Measurements from ENCODE around the gene B3GNT2. TPM values are rescaled to one million over a fixed set of nuclear protein-coding genes. Genes with fewer than 3 reads are reported as not detected.

Gene B3GNT2
- total RNA-seq, 3 donors from 2014 or later = 27.1 to 44.6 (median 30.0) TPM

DNA sequence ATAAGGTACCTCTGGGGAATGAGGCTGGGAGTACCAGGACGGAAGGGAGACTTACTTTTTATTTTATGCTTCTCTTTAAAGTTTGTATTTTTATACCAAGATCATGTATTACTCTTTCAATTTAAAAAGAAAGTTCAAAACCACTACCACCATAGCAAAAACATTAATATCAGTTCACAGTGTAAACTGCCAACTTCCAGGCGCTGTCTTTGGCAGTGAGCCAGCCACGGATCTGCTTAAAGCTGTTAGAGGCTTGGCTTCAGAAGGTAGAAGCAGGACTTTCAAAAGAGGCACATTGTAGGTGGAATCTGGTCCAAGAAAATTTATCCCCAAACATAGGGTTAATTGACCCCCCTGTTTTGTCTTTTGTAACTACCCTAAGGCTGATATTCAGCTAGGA lies 74.8 kb downstream of the B3GNT2 start:
- H3K36me3 ChIP-seq (ENCODE audit: low read depth) = no peaks in the 10 kb centered on the region
- TF ChIP-seq, protein P1, sequence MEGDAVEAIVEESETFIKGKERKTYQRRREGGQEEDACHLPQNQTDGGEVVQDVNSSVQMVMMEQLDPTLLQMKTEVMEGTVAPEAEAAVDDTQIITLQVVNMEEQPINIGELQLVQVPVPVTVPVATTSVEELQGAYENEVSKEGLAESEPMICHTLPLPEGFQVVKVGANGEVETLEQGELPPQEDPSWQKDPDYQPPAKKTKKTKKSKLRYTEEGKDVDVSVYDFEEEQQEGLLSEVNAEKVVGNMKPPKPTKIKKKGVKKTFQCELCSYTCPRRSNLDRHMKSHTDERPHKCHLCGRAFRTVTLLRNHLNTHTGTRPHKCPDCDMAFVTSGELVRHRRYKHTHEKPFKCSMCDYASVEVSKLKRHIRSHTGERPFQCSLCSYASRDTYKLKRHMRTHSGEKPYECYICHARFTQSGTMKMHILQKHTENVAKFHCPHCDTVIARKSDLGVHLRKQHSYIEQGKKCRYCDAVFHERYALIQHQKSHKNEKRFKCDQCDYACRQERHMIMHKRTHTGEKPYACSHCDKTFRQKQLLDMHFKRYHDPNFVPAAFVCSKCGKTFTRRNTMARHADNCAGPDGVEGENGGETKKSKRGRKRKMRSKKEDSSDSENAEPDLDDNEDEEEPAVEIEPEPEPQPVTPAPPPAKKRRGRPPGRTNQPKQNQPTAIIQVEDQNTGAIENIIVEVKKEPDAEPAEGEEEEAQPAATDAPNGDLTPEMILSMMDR (IDR thresholded peaks at IDR 0.05) = no peak
- H3K4me3 ChIP-seq = no peak overlapping the region
- H3K9me3 ChIP-seq = no peaks in the 10 kb centered on the region
- peak in 2 of 3 donors; percentile 50 to 51 for DNase-seq
- intact Hi-C loops (cut with DNase I, micrococcal nuclease) = no loop called here
- no peak for ATAC-seq
- no peaks in the 10 kb centered on the region for H3K4me1 ChIP-seq (ENCODE audit: low read depth)

Small RNAs within 50 kb of the gene (microRNA-seq; reads per million reads assigned to microRNA genes)
- not detected for gene MIR5192

Measured in mucosa of descending colon (tissue), 3 donors.